Activated T-cell treated with anti-CD3 and anti-CD28 coated beads, Interleukin-2, amount 50 U/mL, for 48 hours (primary cell): ENCODE results near the gene CTNNA3.

Experiments used
- DNase-seq, 2 experiments: peaks; one replicate each; pipeline ENCODE4 v3.0.0-alpha.2; 2020

CTNNA3 gene

DNA sequence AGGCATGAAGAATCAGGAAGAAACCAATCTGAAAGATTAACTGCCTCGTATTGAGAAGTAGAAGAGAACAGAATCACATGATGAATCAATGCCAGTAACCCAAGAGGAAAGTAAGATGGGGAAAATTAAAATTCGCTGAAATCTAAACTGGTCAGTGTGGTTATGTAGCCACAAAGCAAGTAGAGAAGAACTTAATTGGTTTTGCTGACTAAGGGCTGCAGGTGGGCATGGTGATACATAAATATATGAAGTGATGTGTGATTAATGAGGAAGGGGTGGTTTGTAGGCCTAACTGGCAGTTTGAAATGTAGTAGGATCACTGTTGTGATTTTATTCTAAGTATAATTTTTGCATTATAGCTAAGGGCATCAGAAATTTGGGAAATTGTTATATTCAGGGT is 853.6 kb downstream of the CTNNA3 start:
- no peak for DNase-seq

DNA sequence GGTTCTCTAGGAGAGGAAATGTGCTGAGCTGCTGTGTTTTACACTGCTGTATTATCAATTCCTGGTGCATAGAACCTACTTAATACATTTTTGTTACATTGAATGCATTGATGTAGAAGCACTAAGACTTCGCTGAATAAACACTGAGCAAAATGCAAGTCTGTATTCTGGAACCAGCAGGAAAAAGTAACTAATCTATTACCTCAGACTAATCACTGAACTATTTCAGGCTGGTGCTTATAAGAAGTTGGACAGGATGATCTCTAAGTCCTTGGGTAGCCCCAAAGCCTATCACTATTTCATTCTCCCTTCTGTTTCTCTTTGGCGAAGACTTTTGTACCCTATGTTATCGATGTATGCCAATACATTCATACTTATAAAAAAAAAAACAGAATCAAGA is 857.3 kb downstream of the CTNNA3 start:
- no peak for DNase-seq

DNA sequence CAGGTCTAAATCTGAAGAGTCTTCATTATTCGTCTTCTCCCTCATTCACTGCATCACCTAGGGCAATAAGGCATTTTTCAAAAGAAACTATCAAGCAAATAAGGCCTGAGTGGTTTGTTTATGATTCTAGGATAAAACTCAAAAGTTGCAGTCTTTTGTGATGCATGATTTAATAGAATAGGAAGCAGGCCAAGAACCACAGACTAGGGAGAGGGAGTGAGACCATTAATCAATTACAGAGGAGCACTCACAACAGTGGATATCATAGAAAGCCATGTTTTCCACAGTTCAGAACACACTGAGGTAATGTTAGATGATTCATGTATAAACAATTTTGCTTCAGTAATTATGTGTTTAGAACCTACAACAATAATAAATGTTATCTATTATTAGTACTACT is 858.0 kb downstream of the CTNNA3 start:
- no peak for DNase-seq

DNA sequence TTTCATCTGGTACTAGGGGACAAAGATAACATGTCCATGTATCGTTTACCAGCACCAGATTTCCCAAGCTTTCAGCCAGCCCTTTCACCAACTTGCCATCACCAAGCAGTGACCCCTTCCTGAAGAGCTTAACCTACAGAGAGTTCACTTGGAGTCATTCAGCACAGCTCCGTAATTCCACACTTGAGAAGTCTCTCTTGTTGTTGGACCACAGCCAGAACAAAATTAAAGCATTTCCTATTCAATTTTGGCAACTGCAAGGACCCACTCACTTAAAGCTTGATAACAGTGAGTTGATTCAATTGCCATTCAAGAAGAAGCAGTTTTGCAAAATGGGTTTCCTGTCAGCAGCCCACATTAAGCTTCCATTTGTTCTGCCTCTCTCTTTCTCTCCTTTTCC is 858.7 kb downstream of the CTNNA3 start:
- DNase-seq = no peak

DNA sequence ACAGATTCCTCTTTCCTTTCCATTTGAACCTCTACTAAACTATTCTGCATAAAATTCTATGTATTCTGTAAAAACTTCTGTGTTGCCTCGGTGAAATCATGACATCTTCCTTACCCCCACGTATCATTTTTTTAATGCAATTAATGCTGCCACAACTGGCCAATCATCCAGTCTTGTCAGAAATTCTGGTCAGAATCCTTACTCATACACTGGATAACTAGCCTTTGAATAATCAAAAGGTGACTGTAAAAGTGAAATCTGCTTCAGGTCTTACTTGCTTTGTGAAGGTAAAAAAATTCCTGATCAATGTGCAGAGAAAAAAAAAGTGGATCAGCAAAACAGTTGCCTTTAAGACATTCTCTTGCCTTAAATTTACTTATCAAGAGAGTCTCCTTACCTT is 859.2 kb downstream of the CTNNA3 start:
- no peak for DNase-seq

DNA sequence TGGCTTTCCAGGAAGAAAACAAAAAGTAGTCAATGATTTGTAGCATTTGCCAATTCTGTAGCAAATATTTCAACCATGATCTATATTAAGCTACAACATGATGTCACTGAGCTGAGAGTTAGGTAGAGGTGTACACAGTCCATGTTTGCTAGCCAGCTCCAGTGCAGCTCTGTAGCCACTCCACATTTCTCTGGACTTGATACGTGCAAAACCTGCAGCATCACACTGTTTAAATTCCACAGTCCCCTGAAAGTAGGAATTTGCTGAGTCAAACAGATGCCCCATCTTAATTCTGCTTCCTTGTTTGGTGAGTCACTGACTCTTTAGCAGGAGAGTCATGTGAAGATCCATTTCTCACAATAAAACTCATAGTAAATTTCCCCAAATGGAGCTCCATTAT is 859.9 kb downstream of the CTNNA3 start:
- DNase-seq = no peak

DNA sequence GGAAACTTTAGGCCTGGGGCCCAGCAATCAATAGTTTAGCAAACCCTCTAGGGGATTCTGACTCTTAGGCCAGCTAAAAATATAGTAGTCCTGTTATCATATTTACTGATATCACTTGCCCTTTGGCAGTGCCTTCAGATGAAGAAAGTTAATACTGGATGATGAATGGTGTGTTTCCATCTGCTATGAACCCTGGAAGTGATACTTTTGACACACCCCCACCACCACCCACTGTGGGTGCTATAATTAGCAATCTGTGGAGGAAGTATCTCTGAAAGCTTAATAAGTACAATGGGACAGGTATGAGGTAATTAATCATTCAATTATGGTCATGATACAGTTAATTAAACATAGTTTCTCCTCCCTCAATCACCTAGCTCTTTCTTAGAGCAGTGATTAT is 860.6 kb downstream of the CTNNA3 start:
- no peak for DNase-seq

DNA sequence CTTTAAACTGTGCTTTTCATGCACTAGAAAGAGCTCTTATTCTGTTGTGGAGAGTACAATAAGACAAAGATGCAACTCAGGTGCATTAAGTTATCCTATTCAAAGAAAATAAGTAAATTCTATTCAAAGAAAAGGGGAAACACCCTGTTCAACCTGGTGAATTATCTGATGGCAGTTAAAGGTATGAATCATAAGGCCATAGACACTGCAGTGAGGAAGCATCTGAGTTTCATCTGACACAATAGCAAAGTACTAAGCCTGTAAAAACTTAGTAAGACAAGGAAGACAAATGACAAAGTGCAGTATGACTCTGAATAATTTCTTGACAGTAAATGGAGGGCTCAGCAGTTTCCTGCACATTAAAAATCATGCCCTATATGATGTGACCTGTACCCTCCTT is 861.2 kb downstream of the CTNNA3 start:
- no peak for DNase-seq

DNA sequence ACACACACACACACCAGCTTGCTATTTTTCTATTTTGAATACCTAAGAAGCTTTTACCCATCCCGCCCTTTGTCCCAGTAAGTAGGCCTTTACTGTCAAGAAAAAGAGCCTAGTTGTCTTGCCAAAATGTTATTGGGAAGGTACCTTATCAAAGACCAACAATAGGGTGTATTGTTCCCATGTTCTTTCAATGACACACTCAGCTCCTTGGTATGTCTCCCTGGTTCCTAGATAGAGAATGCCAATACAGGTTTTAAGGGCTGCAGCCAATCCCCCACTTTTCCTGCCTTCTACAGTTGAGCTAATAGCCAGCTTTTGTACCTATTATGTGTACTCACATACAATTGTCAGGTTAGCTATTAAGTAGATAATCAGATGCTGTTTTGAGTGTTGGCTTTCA is 862.1 kb downstream of the CTNNA3 start:
- no peak for DNase-seq

DNA sequence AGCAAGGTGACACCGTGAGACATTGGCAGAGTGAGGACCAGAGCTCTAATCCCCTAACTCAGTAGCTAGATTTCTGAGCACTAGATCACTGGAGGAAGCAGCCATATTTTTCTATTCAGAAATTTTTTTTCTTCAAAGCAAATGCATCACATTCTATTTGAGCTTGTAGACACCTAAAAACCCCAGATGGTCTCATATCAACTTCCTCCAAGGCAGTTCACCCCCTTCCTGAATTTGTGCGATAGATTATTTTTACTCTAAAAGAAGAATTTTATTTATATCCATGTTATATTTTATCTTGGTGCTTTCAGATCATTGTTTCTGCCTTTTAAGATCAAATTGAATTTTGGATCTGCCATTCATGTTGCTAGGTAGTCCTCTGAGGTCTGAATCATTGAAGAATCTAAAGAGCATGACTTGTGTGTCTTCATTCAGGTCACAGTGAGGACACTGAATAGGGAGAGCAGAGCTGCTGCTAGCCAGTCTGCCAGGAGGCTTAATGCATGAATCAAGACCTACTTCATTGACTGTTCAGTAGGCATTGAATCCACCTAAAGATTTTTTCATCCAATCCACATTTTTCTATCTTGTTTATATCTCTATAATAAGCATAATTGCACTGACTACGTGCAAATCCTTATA is 863.1 kb downstream of the CTNNA3 start:
- DNase-seq = no peak

DNA sequence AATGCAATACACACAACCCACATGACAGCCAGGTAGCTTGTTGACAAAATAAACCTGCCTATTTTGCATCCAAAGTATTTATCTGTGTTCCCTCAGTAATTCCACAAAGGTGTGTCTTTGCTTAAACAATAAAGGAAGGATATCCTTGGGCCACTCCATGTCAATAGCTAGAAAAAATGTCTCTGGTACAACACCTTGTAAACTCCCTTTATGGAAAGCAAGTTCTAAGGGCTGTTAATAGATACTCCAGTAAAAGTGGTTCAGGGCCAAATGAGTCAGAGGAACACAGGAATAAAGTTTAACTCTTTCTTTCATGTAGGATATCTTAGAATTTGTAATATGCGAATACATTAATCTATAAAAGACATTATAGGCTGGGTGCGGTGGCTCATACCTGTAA is 867.0 kb downstream of the CTNNA3 start:
- no peak for DNase-seq

DNA sequence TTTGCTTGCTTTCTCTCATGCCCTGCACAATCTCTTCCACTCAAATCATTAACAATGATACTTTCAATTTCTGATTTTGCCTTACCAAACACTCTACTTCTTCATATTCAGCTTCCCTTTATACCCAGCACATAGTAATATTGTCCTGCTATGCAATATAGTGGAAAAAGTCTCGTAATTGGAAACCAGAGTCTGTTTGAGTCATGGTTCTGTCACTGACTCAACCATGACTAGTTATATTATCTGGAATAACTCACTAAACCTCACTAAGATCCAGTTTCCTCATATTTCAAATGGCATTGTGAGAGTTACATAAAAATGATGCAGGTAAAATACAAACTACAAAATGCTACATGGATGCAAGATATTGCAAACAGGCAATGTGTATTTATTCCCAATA is 868.6 kb downstream of the CTNNA3 start:
- no peak for DNase-seq

DNA sequence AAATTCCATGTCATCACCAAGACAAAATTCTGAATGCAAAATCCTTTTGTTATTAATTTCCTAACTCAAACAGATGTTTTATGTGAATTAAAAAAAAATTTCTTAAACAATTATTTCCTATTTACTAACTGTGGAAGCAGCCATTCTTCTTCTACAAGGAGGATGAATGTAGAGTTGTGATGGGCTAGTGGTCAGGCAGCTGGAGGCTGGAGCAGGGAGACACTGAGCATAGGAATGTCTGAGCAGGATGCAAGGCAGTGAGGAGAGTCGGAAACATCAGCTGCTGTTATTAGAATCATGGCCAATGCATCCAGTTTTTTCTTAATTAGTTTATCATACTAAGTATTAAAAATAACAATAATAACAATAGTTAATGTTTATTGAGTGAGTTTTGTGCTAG is 872.7 kb downstream of the CTNNA3 start:
- no peak for DNase-seq

DNA sequence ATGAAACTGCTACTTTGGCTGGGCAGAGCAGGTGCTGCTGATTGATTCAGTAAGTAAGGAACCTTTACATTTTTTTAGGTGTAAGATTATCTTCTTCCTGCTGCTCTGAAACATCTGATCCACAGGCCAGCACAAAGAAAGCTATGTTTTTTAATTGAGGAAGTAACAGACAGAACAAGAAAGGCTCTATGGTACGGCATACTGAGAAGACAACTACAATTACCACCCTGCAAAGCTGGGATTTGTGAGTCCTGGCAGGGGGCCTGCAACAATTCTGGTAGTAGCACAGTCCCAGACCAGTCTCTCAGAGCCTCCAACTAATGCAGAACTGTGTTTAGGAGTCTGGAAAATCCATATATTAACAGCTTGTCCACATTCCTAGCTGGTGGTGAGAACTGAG is 873.2 kb downstream of the CTNNA3 start:
- DNase-seq = no peak

DNA sequence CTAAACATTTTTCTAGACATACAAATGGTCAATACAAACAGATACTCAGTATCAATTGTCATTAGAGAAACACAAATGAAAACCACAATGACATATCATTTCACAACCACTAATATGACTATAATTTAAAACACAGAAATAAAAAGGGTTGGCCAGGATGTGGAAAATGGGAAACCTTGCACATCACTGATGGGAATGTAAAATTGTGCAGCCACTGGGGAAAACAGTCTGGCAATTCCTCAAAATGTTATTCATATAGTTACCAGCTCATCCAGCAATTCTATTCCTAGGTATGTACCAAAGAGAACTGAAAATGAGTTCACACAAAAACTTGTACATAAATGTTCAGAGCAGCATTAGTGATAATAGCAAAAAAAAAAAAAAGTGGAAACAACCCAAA is 876.3 kb downstream of the CTNNA3 start:
- no peak for DNase-seq

DNA sequence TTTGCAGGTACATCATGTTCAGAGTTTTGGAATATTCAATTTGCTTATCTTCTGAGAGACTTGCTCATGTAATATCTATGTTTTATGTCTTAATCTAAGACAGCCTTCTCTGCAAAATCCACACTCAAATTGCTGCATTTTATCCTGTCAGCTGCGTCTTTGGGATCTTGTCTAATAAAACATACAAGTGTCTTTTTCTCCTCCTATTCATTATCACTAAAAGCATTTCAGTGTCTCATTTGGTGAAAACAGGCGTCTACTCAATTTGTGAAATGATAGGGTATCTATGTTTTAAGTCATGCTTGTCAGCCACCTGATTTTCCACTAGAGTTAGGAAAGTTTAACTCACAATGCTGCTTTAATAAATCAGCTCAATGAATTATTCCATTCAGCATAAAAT is 882.9 kb downstream of the CTNNA3 start:
- DNase-seq = no peak

DNA sequence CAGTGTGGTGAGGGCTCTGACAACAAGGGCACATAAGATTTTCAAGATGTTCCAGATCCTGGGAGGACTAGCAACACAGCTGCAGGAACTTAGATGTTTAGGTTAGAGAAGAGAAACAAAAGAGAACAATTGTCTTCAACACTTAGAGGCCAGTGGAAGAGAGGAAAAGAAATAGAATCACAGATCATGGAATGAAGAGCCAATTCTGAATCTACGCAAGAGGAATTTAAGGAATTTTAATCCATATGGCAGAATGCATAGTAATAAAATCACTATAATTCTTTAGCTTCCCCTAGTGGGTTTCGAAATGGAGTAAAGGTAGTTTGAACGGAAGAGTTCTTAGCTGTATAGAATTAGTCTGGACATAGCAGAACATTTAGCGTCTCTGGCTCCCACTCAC is 884.8 kb downstream of the CTNNA3 start:
- DNase-seq = no peak

DNA sequence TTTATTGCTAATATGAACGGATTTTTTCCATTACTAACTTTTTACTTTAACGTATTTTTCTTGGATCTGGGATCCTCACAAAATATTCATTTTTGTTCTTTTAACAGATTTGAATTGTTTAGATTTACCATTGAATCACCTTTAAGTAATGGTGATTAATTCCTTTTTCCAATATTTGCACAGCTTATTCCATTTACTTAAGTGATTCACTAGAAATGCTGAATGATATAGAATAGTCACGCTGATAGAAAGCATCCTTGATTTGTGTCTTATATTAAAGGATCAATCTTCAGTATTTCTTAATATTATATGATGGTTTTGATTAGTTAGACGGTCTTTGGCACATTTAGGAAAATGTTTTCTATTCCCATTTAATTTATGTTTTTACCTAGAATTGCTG is 886.6 kb downstream of the CTNNA3 start:
- no peak for DNase-seq

DNA sequence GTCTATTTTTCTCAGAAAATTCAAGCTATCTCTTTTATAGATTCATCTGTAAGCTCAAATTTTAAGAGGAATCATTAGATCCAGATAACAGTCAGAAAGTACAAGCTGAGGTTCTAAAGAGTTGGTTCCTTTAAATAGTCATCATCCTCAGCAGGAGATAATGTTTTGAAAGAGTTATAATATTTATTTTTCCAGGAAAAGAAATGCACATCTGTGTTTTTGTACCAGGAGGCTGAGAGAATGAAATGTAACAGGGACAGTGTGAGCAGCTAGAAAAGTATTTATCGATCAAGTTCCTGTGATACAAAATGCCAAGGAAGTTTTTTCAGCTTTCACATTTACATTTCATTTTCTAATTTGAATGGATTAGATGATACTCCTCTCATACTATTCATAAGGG is 890.4 kb downstream of the CTNNA3 start:
- DNase-seq = no peak

DNA sequence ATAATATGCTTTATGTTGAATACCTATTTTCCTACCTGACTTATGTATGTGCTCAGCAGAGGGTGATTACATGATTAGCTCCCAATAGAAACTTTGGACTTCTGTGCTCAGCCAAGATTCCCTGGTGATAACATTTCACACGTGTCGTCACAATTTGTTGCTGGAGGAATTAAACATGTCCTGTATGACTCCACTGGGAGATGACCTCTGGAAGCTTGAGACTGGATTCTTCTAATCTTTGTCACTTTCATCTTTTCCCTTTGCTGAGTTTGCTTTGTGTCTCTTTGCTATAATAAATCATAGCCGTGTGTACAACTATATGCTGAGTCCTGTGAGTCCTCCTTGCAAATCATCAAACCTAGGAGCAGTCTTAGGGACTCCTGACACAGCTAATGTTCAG is 891.0 kb downstream of the CTNNA3 start:
- DNase-seq = no peak

DNA sequence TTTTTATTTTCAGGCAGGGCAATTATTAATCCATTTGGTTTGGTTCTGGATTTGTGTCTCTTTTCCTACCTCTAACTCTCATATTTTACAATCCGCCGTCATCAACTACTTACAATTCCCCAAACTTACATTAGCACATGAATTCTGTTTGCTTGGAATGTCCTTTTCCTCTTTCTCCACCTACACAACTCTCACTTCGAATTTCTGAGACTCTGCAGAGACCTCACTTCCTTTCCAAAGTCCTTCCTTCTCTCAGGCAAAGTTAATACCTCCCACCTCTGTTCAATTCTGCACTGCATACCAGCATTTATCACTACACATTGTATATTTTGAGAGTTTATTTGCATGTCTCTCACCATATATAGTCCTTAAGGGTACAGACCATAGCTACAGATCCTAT is 892.8 kb downstream of the CTNNA3 start:
- DNase-seq = no peak

DNA sequence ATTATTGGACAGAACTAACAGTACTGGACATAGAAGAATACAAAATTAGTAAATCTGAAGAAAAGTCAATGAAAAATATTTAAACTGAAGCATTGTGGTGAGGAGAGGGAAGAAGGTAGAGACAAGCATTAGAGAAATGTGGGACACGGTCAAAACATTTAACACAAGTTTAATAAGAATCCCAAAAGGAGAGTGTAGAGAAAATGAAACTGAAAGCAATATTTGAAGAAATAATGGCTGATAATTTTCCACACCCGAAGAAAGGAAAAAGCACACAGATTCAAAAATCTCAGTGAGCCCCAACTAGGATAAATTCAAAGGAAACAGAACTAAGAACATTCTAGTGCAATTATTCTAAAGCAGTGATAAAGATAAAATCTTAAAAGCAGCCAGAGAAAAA is 896.5 kb downstream of the CTNNA3 start:
- DNase-seq = no peak

DNA sequence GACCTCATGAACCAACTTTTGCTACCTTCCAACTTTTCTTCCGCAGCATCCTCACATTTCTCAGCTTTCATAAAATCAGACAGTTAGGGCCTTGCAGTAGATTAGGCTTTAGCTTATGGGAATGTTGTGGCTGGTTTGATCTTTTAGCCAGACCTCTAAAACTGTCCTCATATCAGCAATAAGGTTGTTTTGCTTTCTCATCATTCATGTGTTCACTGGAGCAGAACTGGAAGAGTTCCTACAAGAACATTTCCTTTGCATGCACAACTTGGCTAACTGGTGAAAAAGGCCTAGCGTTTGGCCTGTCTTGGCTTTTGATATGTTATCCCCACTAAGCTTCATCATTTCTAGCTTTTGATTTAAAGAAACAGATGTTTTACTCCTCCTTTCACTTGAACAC is 900.1 kb downstream of the CTNNA3 start:
- no peak for DNase-seq

DNA sequence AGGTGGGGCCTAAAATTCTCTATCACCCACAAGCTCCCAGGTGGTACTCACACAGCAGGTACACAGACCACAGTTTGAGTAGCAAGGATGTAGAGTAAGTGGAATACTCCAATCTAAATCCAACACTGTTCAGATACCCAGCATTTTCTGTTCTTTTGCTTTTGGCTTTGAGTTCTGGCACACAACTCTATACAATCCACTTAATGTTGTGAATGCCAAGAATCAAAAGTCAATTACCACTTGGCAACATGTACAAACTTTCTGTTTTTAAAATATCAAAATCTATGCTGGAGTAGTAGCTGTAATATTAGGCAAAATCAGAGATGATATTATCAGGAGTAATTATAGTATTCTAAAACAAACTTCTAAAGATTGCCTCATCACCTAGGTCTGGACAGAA is 903.6 kb downstream of the CTNNA3 start:
- DNase-seq = no peak

DNA sequence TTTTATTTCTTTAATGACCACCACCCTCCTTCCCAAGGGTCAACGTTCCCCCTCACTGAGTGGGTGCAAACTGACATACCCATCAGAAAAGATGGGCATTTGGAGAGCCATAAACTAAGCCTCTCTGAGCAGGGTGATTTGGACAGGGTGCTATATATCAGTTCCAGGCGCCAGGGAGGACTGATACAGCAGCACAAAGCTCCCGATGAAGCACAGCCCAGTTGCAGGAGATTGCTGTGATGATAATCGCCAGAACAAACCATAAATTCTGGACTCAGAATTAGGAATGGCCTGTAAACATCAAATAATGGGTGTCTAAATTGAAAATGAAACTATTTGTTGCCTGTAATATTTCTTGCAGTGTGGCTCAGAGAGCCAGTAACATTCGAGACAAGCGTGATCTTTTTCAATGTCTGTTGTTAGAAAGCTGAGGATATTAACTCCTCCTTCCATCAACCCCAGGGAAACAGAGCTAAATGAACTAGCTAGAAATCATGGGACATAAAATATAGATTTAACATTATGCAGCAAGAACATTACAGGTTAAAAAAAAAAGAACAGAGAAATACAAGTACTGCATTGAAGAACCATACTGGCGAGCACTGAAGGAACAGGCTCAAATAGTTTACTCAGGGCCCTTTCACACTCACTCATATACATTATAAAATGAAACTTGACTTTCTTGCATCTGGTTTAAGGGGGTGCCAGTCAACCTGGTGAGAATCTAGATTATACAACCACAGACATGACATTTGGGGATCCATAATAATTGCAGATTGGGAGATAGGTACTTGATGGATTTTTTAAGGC is 907.6 kb downstream of the CTNNA3 start:
- DNase-seq = no peak
